ENCODE results near the gene IL12RB2.

IL12RB2 gene

GRCh38 chr1:67431869-67432578 lies 124.4 kb downstream of the IL12RB2 start (continued):
- TF ChIP-seq ZSCAN18 (tag by site-specific recombination; IDR thresholded peaks at IDR 0.05) (no peak), ZEB2 (tag by site-specific recombination; IDR thresholded peaks at IDR 0.05) (peak; percentile 42; the same call in 1 of the 2 replicates), ZNF558 (tag by site-specific recombination; IDR thresholded peaks at IDR 0.05) (no peak), ZNF76 (tag by site-specific recombination; IDR thresholded peaks at IDR 0.05; ENCODE audit: borderline replicate concordance, low read depth) (peak; percentile 84), PRDM10 (tag by site-specific recombination; IDR thresholded peaks at IDR 0.05) (peak; percentile 97), ZNF777 (tag by site-specific recombination; IDR thresholded peaks at IDR 0.05; ENCODE audit: borderline replicate concordance) (no peak), ZNF341 (tag by site-specific recombination; IDR thresholded peaks at IDR 0.05; ENCODE audit: low read depth) (peak; percentile 31), ZNF16 (tag by site-specific recombination; IDR thresholded peaks at IDR 0.05; ENCODE audit: low read depth) (no peak), ZFP3 (tag by site-specific recombination; IDR thresholded peaks at IDR 0.05; ENCODE audit: low read depth) (no peak), ZBTB17 (tag by site-specific recombination; IDR thresholded peaks at IDR 0.05) (peak; percentile 87), ZNF423 (tag by site-specific recombination; IDR thresholded peaks at IDR 0.05) (no peak), INSM2 (tag by site-specific recombination; IDR thresholded peaks at IDR 0.05) (no peak), ZBTB8A (tag by site-specific recombination; IDR thresholded peaks at IDR 0.05) (0 out of 2 replicates have a peak, but pooled peaks have one; percentile 14), ZNF2 (tag by site-specific recombination; IDR thresholded peaks at IDR 0.05) (peak; percentile 34; the same call in 1 of the 2 replicates), ZNF202 (tag by site-specific recombination; IDR thresholded peaks at IDR 0.05; ENCODE audit: borderline replicate concordance) (no peak), EGR2 (tag by site-specific recombination; IDR thresholded peaks at IDR 0.05; ENCODE audit: low read depth) (peak; percentile 24; the same call in 1 of the 2 replicates), MEIS1 (CRISPR knock-in tag; IDR thresholded peaks at IDR 0.05; ENCODE audit: borderline replicate concordance) (no peak), ZNF324 (tag by site-specific recombination; IDR thresholded peaks at IDR 0.05) (no peak), ZNF513 (tag by site-specific recombination; IDR thresholded peaks at IDR 0.05) (no peak), RBAK (tag by site-specific recombination; IDR thresholded peaks at IDR 0.05) (no peak), ZNF600 (tag by site-specific recombination; IDR thresholded peaks at IDR 0.05) (peak; percentile 76; the same call in 1 of the 2 replicates), ZNF350 (tag by site-specific recombination; IDR thresholded peaks at IDR 0.05) (no peak), ZNF114 (tag by site-specific recombination; IDR thresholded peaks at IDR 0.05) (no peak), ZSCAN4 (tag by site-specific recombination; IDR thresholded peaks at IDR 0.05) (no peak)
- TF ChIP-seq, protein P1, sequence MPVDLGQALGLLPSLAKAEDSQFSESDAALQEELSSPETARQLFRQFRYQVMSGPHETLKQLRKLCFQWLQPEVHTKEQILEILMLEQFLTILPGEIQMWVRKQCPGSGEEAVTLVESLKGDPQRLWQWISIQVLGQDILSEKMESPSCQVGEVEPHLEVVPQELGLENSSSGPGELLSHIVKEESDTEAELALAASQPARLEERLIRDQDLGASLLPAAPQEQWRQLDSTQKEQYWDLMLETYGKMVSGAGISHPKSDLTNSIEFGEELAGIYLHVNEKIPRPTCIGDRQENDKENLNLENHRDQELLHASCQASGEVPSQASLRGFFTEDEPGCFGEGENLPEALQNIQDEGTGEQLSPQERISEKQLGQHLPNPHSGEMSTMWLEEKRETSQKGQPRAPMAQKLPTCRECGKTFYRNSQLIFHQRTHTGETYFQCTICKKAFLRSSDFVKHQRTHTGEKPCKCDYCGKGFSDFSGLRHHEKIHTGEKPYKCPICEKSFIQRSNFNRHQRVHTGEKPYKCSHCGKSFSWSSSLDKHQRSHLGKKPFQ (tag by site-specific recombination; IDR thresholded peaks at IDR 0.05), result no peak
- TF ChIP-seq, protein P2, sequence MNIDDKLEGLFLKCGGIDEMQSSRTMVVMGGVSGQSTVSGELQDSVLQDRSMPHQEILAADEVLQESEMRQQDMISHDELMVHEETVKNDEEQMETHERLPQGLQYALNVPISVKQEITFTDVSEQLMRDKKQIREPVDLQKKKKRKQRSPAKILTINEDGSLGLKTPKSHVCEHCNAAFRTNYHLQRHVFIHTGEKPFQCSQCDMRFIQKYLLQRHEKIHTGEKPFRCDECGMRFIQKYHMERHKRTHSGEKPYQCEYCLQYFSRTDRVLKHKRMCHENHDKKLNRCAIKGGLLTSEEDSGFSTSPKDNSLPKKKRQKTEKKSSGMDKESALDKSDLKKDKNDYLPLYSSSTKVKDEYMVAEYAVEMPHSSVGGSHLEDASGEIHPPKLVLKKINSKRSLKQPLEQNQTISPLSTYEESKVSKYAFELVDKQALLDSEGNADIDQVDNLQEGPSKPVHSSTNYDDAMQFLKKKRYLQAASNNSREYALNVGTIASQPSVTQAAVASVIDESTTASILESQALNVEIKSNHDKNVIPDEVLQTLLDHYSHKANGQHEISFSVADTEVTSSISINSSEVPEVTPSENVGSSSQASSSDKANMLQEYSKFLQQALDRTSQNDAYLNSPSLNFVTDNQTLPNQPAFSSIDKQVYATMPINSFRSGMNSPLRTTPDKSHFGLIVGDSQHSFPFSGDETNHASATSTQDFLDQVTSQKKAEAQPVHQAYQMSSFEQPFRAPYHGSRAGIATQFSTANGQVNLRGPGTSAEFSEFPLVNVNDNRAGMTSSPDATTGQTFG (tag by site-specific recombination; IDR thresholded peaks at IDR 0.05; ENCODE audit: borderline replicate concordance), result no peak

All from HEK293 (cell line).